ENCODE measurements around the gene SLC39A5.

GRCh38 chr12:56231184-56231582 lies 1.3 kb downstream of the SLC39A5 start:
- TF ChIP-seq EZH2 (IDR thresholded peaks at IDR 0.05) (no peak), POLR2AphosphoS5 (IDR thresholded peaks at IDR 0.05; ENCODE audit: borderline replicate concordance, low read depth, low read length) (no peak)
